SIG-M5 (cell line): ENCODE measurements around the gene EPHA7.

Experiments
- DNase-seq: peaks from one replicate; lab custom pipeline; 2025; lab: John Stamatoyannopoulos, UW

EPHA7 gene

GRCh38 chr6:93393554-93394074 lies 25.7 kb downstream of the EPHA7 start:
- DNase-seq, result no peak

DNA sequence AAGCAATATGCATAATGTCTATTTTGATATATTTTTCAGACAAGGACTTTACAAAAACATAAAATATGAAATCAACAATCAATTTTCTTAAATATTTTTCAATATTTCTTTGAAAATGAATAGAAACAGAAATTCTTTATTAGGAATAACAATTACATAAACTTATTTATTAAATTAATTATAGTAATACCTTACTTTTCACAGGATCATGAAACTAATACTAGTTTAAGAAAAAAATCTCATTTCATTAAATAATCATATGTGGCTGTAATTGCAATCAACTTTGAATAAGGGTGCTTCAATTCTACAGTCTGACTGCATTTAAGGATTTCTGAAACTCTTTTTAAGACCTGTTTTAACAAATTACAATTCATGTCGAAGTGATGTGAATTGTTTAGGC lies 26.6 kb downstream of the EPHA7 start:
- DNase-seq, result no peak

- DNase-seq, result no peak
These were observed 27.4 kb downstream of the EPHA7 start for GRCh38 chr6:93391965-93392364.

- no peak for DNase-seq
These were observed 30.2 kb downstream of the EPHA7 start for GRCh38 chr6:93389192-93389591.

DNA sequence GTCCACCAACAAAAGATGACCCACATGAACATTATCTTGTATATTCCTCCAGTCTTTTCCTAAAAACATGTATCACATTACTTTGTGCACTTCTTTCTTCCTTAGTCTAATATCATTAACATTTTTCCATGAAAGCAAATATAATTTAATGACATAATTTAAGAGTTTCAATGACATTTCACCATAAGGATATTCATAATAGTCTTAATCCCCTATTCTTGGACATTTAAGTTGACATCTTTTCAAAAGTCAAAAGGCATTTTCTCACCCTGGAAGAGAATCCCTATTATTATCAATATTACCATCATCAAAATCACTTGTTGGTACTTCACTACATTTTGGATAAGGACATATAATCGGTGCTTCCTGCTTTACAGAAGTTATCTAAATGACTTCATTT lies 31.3 kb downstream of the EPHA7 start:
- no peak for DNase-seq

DNA sequence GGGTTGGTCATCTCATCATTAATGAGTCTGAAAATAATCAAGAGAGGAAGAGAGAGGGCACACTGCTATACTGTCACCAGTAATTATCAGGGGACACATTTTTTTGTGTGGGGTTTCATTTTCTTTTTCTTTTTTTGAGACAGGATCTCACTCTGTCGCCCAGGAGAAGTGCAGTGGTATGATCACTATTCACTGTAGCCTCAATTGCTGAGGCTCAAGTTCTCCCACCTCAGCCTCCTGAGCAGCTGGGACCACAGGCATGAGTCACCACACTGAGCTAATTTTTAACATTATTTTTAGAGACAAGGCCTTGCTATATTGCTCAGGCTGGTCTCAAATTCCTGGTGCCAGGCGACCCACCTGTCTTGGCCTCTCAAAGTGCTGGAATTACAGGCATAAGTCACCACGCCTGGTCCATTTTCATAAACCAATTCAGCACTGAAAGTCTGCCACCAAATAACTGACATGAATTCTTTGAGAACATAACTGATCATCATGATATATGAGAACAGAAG lies 43.3 kb downstream of the EPHA7 start:
- no peak for DNase-seq

DNA sequence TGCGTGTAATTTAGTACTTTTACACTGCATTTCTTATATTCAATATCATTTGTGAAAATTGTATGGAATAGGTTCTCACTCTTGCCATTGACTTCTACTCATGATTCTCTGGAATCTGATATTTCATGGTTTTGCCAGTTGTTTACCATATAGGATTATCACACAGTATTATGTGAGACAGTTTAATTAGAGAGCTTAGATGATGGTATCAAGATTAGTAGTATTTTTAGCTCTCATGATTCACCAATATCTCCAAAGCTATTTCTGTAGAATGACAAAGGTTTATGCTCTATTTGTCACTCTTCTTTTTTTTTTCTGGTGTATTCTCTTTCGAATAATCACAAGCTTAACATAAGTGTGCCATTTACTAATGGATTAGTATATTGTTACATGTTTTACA lies 45.9 kb downstream of the EPHA7 start:
- no peak for DNase-seq

DNA sequence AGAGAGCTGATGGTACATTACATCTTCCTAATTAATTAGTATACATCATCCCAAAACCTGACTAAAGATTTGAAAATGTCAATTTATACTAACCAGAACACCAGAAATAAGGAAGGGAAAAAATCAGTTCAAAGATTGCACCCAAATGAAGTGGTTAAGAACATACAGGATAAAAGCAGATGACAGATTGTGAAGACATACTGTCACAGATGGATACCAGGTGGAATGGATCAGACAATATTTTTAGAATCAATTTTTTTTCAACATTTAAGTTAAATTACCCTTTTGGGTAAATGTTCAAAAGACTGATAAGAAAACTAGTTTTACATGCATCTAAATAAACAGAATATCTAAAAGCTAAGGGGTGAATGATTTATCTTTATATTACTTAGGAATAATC lies 47.6 kb downstream of the EPHA7 start:
- DNase-seq, result no peak

DNA sequence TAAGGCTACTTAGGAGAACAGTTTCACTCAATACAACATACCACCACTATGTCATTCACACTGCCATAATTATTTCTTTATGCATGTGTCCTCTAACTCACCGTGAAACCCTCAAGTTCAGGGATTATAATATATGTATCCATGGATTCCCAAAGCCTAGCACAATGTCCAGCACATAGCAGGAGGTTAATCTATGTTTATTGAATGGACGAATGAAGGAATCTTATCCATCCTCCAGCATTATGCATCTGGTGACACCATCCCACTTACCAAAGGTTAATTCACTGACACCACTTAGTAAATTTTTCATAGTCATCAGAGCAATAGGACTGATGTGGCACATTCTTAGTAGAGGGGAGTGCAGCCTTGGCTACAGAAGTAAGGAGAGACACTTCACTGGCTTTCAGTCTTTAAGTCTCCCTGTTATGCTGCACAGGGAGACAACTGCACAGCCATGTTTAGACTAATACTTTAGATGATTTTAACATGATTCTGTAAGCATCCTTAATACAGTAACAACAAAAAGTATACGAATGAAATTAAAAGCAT lies 49.7 kb downstream of the EPHA7 start:
- DNase-seq, result no peak

DNA sequence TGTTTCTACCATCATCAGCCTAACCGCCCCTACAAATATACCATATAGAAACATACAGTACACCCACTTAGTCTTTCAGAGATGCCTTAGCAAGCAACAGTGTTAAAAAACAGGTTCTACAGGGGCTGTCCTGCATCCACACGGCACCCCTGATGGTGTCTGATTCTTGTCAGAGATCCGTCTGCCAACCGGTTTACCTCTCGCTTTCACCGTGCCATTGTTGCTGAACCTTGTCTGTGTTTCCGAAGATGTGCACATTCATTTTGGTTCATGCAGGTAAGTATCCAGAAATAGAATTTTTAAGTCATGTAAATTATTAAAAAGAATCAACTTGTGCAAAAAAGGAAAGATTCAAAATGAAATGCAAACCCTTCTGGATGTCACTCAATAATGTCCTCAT lies 52.9 kb downstream of the EPHA7 start:
- no peak for DNase-seq

GRCh38 chr6:93365445-93365844 lies 53.9 kb downstream of the EPHA7 start:
- no peak for DNase-seq

DNA sequence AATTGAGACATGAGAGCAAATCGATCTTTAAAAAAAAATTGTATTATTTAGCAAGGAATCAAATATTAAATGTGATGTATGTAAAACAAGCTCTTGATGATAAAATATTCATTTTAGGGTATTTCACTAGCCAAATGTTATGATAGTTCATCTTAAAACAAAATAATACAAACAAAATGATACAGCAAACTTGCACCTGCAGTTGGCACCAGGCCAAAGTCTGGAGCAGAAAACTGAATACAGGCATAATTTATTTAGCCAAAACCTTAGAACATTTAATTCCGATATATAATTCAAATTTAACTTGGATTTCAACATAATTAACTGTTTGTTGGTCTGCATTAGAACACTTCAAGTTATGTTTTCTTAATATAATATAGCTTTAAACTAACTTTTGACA lies 60.9 kb downstream of the EPHA7 start:
- DNase-seq, result no peak

GRCh38 chr6:93352604-93353003 lies 66.8 kb downstream of the EPHA7 start:
- DNase-seq, result no peak

GRCh38 chr6:93351222-93351621 lies 68.1 kb downstream of the EPHA7 start:
- DNase-seq, result no peak

GRCh38 chr6:93350774-93351173 lies 68.6 kb downstream of the EPHA7 start:
- DNase-seq, result no peak

DNA sequence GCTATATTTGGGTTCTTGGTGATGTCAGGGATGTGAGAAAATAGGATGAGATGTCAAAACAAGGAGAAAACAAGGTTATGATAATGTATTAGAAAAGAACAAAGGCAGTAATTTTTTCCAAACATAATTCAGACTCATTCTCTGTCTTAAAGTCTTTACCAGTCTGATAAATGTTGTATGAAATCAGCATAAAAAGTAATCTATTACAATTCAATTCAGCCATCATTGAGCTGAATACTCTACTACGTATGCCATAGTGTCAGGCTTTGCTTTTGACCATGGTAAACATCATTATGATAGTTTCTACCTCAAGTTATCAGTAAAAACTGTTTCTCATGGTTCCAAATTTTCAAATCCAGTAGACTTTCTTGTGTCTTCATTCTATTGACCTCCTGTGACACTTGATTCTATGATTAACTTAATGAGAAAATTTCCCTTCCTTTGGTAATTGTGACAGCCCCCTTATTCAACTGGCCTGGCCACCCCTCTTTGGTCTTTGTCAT lies 75.0 kb downstream of the EPHA7 start:
- no peak for DNase-seq

DNA sequence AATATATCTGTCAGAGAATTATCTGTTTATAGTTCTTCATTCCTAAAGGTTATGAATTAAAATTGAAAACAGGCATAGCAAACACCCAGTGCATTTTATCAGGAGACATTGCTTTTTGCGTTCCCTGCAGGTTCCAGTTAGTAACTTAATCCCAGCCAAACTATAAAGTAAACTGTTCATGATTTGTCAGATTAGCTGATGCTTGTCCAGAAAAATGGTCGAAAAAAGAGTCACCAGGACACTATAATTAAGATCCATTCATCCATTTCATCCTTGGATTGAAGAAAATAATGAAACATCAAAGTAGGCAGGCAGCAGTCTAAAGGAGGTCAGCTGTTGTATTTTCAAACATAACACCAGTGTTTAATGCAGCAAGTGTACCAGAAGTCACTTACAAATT lies 75.9 kb downstream of the EPHA7 start:
- no peak for DNase-seq

- DNase-seq, result no peak
These were observed 77.3 kb downstream of the EPHA7 start for GRCh38 chr6:93341900-93342613.

DNA sequence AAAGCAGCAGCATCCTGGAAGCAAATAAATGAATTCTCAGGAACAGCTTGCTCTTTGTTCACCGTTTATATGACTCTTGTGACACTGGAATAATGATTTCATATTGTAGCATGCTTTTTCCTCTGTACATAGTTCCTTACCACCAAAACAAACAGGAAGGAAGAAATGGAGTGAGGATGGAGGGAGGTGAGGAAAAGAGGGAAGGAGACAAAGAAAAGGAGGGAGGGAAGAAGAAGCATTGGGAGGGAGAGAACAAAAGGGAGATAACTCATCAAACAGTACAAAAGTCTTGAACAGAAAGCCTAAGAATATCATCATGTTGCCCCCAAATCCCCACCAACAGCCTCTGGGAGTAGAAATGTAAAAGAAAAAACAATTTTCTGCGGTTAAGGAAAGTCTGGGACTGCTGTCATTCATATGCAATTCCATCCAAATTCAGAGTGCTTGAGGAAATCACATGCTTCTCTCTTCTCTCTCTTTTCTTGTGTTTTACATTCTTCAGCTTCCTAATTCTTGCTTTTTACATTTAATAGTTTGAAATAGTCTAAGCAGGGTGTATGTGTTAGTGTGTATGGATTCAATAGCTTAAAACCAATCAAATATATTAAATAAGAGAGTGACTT lies 81.5 kb downstream of the EPHA7 start:
- DNase-seq, result no peak

DNA sequence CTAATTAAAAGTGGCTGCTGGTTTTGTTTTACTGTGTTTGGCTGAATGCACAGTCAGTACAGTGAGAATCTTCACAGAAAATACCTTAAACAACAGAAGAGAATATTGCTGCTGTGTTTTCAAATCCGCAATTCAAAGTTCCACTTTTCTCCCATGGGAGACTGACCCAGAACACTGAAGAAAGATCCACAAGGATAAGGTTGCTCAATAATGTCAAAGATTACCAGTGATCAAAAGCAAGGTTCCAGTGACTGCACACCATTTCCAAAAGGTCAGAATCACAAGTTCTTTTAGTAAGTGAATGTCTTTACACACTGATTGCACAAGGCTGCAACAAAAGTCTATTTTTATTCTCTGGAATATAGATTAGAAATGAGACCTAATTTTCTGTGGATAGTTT lies 82.3 kb downstream of the EPHA7 start:
- no peak for DNase-seq

- DNase-seq, result no peak
These were observed 89.9 kb downstream of the EPHA7 start for GRCh38 chr6:93329301-93330000.

- no peak for DNase-seq
These were observed 91.5 kb downstream of the EPHA7 start for GRCh38 chr6:93327857-93328256.
